Islet of Langerhans (tissue), 1 donor: Measurements from ENCODE around the gene TBRG1.
"Not testable (repeated sequence)": the region's sequence is repeated elsewhere in the genome, so short reads cannot be mapped to it uniquely, and the experiment has no call there.

Source experiments
- FAIRE-seq: peaks from one replicate; lab custom pipeline; 2011; peaks lifted over from hg19 to GRCh38; lab: Jason Lieb, UNC

Gene TBRG1

GRCh38 chr11:124622531-124623451 is at the start of gene TBRG1:
TSS of gene TBRG1 (plus strand) at chr11:124622864. CDS start at chr11:124623084, 220 bp downstream.
- FAIRE-seq, result no peak

GRCh38 chr11:124577716-124578427 is 44.8 kb upstream of the TBRG1 start:
- no peak for FAIRE-seq

- no peak for FAIRE-seq
Measured at GRCh38 chr11:124578761-124579160, 43.9 kb upstream of the TBRG1 start.

- no peak for FAIRE-seq
Measured at GRCh38 chr11:124581817-124582216, 40.8 kb upstream of the TBRG1 start.

- no peak for FAIRE-seq
Measured at GRCh38 chr11:124582565-124582964, 40.1 kb upstream of the TBRG1 start.

- no peak for FAIRE-seq
Measured at GRCh38 chr11:124583781-124584180, 38.9 kb upstream of the TBRG1 start.

- FAIRE-seq, result no peak
Measured at GRCh38 chr11:124584681-124585372, 37.8 kb upstream of the TBRG1 start.

GRCh38 chr11:124586238-124586860 is 36.3 kb upstream of the TBRG1 start:
- peak; percentile 94 for FAIRE-seq

- no peak for FAIRE-seq
Measured at GRCh38 chr11:124591430-124591829, 31.2 kb upstream of the TBRG1 start.

GRCh38 chr11:124592627-124593026 is 30.0 kb upstream of the TBRG1 start:
- no peak for FAIRE-seq

GRCh38 chr11:124595302-124595701 is 27.4 kb upstream of the TBRG1 start:
- no peak for FAIRE-seq

GRCh38 chr11:124597626-124598025 is 25.0 kb upstream of the TBRG1 start:
- no peak for FAIRE-seq

- FAIRE-seq, result no peak
Measured at GRCh38 chr11:124600621-124601320, 21.9 kb upstream of the TBRG1 start.

GRCh38 chr11:124602193-124602592 is 20.5 kb upstream of the TBRG1 start:
- FAIRE-seq, result no peak

GRCh38 chr11:124602723-124603122 is 19.9 kb upstream of the TBRG1 start:
- FAIRE-seq, result not testable (repeated sequence)

GRCh38 chr11:124605719-124606118 is 16.9 kb upstream of the TBRG1 start:
- FAIRE-seq, result no peak

GRCh38 chr11:124608147-124608546 is 14.5 kb upstream of the TBRG1 start:
- FAIRE-seq, result no peak

- FAIRE-seq, result no peak
Measured at GRCh38 chr11:124610295-124610694, 12.4 kb upstream of the TBRG1 start.

GRCh38 chr11:124611064-124611463 is 11.6 kb upstream of the TBRG1 start, which contains the start of gene PANX3:
TSS of gene PANX3 (plus strand) at chr11:124611428. CDS start at chr11:124611557, 129 bp downstream.
- FAIRE-seq, result no peak

GRCh38 chr11:124612045-124612444 is 10.6 kb upstream of the TBRG1 start:
- no peak for FAIRE-seq

- FAIRE-seq, result no peak
Measured at GRCh38 chr11:124612567-124613246, 10.0 kb upstream of the TBRG1 start.
